T-helper 9 cell (primary cell): ENCODE results near the gene RPAIN.

Experiments
- DNase-seq: peaks from one replicate; pipeline ENCODE4 v3.0.0-alpha.2; 2020
- total RNA-seq, 2 donors: gene quantifications; one replicate each; lab custom pipeline; 2026; lab: John Stamatoyannopoulos, UW

Gene RPAIN
- 58.0 to 61.5 reads per million in 2 donors for total RNA-seq

- DNase-seq, result peak; percentile 79
These were observed at the start of gene RPAIN for GRCh38 chr17:5419959-5420653. Gene RPAIN, plus strand, starts transcription at chr17:5420182. Its CDS starts 29 bp downstream, at chr17:5420211.

DNA sequence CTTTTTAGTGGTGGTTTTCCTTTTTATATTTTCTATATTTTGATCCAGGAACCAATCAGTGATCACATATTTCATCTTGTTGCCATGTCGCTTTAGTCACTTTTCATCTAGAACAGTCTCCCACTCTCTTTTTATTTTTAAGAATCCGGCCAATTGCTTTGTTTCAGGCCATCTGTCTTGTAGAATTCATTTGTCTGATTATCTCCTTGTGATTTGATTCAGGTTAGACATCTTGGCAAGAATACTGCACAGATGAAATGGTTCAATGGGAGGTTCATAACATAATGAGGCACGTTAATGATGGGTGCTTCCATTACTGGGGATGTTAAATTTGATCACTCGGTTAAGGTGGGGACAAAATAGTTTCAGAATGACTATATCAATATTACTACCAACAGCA, 49.6 kb upstream of the RPAIN start:
- DNase-seq, result no peak

GRCh38 chr17:5373112-5373511, 46.9 kb upstream of the RPAIN start:
- no peak for DNase-seq

DNA sequence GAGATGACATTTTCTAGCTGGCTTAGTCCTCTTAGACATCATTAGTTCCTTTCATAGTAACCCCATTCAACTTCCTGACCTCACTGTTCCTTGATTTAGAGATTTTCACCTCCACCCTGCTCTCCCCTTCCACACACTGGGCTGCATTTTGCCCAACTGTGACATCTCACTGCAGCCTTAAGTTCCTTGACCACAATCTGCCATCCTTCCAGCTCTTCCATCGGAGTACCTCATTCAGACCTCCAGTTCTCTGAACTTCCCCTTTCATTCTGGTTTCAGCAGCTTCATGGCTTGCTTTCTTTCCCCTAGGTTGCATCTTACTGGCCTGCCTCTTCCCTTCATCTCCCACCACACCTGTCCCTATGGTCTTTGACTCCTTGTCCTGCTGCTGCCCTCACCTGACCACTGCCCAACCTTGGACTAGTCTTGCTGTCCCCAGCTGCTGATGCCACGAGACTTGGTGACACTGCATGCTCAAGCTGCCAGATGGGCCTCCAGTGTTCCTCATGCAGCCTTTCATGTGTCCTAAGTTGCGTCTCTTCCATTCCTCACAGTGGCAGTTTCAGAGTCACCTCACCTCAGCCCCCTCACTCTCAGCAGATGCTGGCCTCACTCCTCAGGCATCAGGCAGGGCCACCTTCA, 41.3 kb upstream of the RPAIN start:
- DNase-seq, result no peak

GRCh38 chr17:5379351-5380107, 40.5 kb upstream of the RPAIN start:
- DNase-seq, result no peak

DNA sequence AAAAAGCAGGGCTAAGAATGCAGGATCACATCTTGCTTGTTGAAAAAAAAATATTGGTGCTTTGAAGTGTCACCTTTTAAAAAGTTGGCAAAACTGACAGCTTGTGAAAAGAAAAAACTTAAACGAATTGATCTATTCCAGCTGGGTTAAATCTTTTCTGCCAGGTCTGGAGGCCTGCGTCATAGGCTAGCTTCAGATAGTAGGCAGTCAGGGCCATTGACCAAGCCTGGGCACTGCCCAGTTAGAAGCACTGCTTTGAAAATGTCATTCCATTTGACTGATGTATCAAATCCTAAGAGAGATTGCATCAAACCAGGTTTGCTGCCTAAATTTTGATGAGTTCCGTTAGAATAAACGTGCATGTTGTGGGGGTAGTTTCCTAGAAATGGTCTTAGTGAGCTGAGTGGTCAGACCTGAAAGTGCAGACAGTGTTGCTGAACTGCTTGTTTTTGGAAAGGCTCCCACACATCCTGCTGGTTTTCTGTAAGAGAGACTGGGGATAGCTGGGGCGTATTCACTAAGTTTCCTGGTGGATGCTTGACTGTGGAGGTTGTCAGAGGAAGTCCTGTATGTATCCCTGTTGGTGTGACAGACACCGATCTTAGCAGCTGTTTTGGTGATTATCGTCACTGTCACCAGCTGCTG, 39.4 kb upstream of the RPAIN start:
- DNase-seq, result no peak

- DNase-seq, result no peak
These were observed 38.4 kb upstream of the RPAIN start for GRCh38 chr17:5381542-5381941.

- DNase-seq, result no peak
These were observed 28.3 kb upstream of the RPAIN start for GRCh38 chr17:5391678-5392077.

DNA sequence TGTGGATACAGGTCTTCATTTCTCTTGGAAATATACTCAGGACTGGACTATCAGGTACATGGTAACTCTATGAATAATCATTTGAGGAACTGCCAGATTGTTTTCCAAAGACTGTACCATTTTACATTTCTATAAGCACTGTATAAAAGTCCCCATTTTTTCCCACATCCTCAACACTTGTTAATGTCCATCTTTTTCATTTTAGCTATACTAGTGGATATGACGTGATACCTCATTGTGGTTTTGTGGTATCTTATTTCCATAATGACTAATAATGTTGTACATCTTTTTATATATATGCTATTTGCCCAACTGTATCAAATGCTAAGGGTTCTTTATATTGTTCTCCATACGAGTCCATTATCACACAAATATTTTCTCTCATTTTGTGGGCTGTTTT, 23.4 kb upstream of the RPAIN start:
- DNase-seq, result no peak

GRCh38 chr17:5399767-5400166, 20.2 kb upstream of the RPAIN start:
- DNase-seq, result no peak

DNA sequence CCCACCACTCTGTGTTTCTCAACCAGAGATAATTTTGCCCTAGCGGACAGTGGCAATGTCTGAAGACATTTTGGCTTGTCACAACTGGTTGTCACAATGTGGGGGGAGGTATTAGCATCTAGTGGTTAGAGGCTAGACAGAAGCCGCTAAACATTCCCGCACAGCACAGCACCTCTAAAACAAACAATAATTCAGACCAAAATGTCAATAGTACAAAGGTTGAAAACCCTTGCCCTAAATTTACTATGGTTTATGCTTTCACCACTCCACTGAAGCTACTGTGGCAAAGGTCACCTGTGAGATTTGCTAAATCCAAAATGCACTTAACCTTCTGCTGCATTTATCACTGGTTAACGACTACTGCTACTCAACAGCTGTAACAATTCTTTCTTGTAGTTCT, 14.6 kb upstream of the RPAIN start:
- DNase-seq, result no peak

DNA sequence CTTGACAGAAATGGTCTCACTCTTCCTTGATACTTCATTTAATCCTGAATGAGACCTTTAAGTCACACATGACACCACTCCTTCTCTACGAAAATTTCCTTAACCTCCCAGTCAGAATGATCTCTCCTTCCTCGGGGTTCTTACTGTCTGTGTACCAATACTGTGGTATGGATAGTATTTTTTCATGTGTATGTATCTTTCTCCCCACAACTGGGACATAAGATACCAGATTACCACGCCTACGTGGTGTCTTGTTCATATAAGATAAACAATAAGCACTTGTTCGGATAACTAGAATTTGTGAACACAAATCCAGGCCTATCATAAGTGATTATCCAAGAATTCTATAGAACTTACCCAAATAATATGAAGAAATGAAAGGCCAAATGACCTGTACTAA, 11.8 kb upstream of the RPAIN start:
- no peak for DNase-seq

GRCh38 chr17:5410594-5411272, 9.2 kb upstream of the RPAIN start:
- DNase-seq, result no peak

GRCh38 chr17:5413682-5414081, 6.3 kb upstream of the RPAIN start:
- no peak for DNase-seq

DNA sequence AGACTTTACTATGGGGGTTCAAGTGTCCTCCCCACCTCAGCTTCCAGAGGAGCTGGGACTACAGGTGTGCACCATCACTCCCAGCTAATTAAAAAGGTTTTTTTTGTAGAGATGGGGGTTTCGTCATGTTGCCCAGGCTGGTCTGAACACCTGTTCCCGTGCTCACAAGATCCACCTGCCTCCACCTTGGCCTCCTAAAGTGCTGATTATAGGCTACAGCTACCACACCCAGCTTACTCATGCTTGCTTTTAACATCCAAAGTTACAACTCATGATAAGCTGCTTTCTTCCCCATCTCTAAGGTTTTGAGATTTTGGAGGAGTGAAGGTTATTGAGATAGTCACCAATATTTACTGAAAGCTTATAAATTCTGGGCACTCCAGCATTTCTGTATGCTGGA, 3.1 kb upstream of the RPAIN start:
- DNase-seq, result no peak

- peak; percentile 42 for DNase-seq
These were observed 1.1 kb upstream of the RPAIN start for GRCh38 chr17:5418858-5419355.

- peak; percentile 91 for DNase-seq
These were observed 525 bp upstream of the RPAIN start, which contains the start of gene NUP88 for GRCh38 chr17:5419356-5419958. Gene NUP88, minus strand, starts transcription at chr17:5419662. Its CDS starts 12 bp downstream, at chr17:5419650.

- no peak for DNase-seq
These were observed 2.5 kb downstream of the RPAIN start for GRCh38 chr17:5422505-5422904.

DNA sequence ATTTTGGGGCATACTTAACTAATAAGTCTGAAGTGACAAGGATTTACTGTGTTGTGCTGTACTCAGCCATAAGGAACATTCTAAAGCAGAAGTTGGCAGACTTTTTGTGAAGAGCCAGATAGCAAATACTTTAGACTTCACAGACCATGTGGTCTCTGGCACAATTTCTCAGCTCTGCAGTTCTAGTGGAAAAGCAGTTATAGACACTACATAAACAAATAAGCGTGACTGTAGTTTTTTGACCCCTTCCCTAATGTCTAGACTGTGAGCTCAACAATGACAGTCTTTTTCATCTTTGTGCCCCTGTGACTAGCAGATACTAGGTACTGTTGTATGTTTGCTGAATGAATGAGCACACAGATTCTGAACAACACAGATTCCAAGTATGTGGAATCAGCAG, 4.9 kb downstream of the RPAIN start:
- no peak for DNase-seq

- DNase-seq, result no peak
These were observed 5.8 kb downstream of the RPAIN start for GRCh38 chr17:5425826-5426225.

DNA sequence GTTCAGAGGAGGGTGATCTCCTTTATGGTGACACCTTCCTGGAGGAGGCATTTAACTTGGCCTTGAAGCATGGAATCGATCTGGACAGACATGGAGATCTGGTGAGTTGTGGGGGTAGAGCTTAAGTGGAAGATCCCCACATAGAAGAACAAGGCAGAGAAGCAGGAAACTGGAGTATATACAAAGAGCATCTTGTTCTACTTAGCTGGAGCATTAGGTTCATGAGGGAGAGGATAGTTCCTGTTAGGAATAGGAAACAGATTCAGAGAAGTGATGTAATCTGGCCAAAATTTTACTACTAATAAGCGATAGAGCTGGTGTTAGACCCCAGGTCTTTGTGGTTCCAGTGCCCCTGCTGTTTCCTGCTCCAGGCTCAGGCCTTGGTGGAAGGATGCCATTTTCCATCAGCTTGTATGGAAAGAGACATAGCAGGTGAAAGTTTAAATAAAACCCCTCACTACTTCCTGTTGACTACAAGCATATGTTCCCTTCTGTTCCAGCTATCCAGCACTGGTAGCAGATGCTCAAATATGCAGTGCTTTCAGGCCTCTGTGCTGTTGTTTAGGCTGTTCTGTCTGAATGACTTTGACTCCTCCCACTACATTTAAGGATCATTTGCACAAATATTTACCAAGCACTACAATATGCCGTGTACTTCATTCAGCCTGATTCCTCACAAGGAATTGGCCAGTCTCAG, 9.4 kb downstream of the RPAIN start:
- DNase-seq, result no peak
